AML-193 (cell line): ENCODE measurements around the gene HSPB8.

Experiments used
- DNase-seq, 2 experiments: peaks; one replicate each; lab custom pipeline; 2025; lab: John Stamatoyannopoulos, UW

HSPB8 gene, protein sequence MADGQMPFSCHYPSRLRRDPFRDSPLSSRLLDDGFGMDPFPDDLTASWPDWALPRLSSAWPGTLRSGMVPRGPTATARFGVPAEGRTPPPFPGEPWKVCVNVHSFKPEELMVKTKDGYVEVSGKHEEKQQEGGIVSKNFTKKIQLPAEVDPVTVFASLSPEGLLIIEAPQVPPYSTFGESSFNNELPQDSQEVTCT

DNA sequence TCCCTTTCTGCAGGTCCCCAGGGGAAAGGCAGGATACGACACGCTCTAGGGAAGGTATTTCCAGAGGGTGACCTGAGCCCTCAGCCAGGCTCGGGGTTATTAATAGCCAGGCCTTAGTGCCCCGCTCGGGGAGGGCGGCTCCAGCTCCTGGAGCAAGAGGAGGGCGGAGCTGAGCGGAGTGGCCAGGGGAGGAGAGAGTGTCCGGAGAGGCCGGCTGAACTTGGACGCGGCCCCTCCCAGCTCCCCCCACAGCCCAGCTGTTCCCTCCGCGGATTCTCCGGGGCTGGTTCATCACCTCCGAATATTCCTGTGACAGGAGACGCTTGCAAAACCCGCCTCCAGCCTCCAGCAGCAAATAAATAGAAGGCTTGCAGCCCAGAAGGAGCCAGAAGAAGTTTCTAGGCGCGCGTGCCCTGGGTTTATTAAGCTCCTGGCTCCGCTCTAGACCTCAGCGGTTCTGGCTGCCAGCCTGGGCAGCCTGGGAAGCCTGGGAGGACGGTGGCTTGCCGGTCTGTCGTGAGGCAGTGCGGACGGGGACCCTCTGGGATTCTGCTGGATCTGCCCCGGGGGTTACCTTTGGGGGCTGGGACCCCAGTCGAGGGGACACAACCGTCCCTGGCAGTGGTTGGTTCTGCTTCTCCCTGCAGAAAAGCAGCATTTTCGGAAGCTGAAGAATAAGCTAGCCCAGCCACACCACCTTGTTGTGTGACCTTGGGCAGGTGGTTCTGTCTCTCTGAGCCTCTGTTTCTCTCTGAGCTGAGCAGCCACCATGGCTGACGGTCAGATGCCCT is at the start of gene HSPB8:
HSPB8 (plus strand) TSS at position 388 of the 791 bp plus-strand sequence; CDS start at position 770, 382 bp downstream.
- no peak for DNase-seq

DNA sequence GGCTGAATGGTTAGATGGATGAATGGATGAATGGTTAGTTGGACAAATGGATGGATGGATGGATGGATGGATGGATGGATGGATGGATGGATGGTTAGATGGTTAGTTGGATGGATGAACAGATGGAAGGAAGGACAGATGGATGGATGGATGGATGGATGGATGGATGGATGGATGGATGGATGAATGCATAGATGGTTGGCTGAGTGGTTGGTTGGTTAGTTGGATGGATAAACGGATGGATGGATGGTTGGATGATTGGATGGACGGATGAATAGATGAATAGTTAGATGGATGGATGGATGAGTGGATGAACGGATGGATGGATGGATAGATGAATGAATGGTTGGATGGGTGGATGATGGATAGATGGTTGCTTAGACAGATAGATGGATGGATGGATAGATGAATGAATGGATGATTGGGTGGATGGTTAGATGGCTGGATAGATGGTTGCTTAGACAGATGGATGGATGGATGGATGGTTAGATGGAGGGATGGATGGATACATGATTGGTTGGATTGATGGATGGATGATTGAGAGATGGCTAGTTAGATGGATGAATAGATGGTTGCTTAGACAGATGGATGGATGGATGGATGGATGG is 48.8 kb upstream of the HSPB8 start:
- no peak for DNase-seq

DNA sequence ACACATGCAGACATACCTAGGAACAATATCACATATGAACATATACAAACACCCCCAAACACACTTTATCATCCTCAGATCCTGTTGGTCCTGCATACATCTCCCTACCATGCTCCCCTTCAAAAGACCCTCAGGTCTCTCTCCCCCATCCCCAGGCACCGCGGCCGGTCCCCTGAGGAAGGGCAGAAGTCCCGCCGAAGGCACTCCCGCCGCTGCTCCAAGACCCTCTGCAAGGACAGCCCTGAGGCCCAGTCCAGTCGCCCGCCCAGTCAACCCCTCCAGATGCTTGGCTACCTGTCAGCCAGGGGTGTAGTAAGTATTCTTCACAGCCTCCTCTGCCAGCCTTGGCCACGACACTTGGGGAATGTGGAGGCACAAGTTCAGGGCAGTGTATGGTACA is 48.2 kb upstream of the HSPB8 start:
- no peak for DNase-seq

DNA sequence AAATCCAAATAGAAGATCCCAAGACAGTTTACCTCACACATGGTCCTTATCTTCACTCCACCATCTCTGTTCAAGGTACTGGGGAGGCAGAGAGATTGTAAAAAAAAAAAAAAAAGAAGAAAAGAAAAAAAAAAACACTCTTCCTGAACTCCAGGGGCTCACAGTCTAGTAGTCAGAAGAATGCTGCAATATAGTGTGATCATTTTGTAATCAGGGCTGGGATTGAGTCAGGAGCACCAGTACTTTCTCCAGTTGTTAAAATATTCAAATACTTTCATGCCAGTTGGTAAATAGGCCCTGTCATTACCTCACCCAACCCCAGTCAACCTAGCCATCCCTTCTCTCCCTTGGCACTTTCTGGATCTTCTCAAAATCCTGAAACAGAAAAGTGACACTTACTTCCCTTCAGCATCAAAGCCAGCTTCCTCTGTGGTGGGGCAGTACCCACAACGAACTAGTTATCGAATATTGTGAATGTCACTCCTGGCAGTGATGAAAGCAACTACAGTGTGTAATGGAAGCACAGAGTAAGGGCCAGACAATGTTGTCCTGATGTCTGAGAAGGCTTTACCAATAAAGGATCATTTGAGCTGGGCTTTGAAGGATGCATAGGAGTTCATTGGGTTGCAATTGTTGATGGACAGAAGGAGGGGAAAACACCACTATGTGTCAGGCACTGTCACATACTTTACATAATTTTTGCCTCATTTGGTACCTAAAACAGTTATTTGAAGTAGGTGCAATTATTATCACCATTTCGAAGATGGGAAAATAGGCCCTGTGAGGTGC is 44.3 kb upstream of the HSPB8 start:
- DNase-seq, result no peak

DNA sequence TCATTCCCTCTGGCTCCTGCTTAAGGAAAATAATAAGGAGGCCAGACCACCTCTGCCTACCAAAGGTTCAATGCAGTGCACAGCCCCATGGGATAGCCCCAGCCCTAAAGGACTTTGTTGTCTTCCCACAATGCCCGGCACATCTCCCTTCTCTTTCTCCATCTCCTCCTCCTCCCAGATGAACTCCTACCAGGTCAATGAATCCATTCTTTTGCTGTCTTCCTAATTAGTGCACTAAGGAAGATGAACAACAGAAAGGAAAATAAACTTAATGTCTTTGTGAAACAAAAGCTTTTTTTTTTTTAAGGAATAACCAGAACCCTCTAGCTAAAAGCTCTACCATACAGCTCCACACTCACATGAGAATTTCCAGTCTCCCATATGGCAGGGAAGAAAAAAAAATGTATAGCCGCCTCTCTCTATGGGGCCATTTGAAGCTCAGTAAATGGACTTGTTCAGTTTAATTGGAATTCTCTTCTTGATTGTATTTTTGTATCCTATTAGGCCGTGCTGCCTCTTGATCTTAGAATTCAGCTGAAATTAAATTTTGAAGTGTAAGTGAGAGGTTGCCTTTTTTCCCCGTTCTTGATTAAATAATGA is 41.8 kb upstream of the HSPB8 start:
- no peak for DNase-seq

DNA sequence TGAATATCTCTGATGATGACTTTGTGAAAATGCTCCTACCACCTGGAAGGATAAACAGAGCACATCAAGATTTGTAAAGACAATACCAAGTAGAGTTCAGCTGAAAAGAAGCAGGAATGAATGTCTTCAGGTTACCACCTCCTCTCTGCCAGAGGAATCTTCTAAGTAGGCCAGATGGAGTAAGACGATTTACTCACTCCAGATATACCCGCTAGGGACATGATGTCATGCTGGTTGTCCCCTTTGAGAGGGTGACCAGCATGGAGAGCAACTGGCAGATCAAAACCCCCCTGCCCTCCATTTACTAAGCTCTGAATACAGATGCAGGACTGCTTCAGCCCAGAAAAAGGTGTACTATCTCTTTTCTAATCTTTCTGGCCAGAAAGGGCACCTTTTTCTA is 39.3 kb upstream of the HSPB8 start:
- no peak for DNase-seq

DNA sequence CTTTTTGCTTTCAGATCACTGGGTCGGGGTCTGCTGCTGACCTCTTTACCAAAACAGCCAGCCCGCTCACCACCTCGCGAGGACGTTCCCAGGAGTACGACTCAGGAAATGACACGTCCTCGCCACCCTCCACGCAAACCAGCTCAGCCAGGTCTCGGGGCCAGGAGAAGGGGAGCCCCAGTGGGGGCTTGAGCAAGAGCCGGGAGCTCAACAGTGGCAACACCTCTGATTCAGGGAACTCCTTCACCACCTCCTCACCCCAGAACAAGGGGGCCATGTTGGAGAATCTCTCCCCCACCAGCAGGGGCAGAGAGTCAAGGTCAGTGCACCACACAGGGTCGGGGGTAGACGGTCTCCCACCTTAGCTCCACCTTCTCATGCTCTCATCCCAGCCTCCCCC is 33.4 kb upstream of the HSPB8 start:
- no peak for DNase-seq

DNA sequence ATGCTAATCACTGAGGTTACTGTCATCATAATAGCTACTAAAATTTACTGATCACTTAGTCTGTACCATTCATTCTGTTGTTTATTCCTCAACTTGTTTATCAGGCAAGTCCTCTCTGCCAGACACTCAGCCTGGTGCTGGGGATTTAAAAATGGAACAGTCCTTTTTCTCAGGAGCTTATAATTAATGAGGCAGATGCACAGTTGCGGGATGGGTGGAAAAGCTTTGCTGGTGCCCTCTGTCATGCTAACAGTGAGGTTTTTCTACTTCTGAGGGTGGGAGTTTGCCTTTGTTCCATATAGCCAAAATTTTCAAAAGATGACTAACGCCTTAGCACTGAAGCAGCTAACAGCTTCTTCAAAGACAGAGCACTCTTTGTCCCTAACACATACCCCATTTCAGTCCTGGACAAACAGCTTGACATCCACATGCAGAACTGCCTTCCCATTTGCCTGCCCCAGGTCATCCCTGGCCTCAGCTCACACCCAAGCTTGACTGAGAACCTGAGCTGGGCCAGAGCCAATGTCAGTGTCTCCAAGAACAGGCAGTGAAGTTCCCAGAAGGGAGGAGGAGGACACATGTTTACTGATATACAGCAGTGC is 30.8 kb upstream of the HSPB8 start:
- no peak for DNase-seq

DNA sequence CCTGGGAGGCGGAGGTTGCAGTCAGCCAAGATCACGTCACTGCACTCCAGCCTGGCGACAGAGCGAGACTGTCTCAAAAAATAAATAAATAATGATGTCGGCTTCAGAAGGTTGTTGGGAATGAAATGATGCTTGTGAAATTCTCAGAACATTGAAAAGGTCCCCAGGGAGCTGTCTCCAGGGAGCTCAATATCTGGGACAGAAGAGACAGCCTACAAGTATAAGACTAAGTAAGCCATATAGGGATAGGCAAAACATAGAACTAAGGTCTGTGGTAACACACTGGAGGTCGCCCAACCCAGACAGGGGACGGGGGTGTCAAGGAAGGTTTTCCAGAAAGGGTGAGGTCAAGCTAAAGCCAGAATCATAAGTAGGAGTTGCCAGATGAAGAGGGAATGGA is 29.5 kb upstream of the HSPB8 start:
- no peak for DNase-seq

DNA sequence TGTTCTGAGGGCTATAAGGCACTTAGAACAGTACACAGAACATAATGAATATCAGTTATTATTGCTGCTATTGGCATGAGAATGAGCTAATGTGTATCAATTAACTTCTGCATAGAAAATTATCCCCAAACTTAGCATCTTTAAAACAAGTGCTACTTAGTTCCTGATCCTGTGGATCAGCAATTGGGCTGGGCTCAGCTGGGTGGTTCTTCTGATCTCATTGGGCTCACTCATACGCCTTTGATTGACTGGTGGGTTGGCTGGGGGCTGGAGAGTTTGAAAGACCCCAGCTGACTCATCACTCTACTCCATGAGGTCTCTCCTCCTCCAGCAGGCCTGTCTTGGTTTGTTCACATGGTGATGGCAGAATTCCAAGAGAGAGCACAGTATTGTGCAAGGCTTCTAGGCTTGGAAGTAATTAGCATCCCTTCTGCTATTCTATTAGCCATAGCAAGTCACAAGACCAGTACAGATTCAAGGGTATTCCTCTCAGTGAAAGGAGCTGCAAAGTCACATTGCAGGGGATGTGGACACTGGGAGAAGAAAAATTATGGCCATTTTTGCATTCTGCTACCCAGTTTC is 27.2 kb upstream of the HSPB8 start:
- no peak for DNase-seq

DNA sequence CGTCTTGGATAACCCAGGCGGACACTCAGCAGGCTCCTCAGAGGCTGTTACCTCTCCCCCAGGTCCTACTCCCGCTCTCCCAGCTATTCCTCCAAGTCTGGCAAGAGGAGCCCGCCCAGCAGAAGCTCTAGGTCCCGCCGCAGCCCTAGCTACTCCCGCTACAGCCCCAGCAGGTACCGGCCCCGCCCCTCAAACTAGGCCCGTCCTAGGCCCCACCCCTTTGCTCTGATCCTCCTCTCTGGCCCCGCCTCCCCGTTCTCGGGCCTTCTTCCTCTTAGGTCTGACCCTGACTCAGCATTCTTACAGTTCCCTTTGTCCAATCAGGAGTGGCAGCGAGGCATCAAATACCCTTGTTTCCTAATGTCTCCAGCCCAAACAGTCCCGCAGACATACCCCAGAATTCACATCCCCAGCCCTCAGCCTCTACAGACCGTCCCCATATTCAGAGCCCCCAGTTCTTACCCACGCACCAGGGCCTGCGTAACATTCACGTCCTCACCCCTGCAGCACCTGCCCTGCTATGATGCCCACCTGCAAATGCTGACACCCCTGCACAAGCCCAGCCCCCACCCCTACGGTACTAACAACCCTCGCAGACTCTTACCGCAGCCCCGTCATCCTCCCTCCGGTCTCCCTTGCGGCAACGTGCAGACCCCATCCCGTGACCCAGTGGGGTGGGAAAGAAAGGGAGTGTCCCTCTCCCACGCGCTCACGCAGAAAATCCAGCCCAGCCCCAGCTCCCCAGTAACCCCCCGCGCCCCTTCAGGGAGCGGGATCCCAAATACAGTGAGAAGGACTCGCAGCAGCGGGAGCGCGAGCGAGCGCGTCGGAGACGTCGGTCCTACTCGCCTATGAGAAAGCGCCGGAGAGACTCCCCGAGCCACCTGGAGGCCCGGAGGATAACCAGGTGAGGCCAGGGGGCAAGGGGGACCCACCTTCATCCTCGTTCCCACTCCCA is 25.0 kb upstream of the HSPB8 start:
- DNase-seq, result no peak

DNA sequence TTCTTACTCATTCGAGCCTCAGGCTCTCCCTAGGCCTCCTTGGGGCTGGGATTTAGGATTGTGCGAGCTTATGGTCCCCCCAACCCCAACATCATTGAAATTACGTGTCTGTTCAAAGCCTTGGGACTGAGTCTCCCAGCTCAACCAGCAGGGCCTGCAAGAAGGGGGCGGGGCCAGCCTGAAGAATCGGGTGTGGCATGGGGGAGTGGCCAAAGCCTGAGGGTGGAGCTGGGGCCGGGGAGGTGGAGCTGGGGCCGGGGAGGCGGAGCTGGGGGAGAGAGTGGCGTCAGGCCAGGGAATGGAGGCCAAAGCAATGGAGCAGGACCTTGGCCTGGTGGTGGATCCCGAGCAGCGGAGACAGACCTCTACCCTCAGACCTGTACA is 24.3 kb upstream of the HSPB8 start:
- DNase-seq, result no peak

DNA sequence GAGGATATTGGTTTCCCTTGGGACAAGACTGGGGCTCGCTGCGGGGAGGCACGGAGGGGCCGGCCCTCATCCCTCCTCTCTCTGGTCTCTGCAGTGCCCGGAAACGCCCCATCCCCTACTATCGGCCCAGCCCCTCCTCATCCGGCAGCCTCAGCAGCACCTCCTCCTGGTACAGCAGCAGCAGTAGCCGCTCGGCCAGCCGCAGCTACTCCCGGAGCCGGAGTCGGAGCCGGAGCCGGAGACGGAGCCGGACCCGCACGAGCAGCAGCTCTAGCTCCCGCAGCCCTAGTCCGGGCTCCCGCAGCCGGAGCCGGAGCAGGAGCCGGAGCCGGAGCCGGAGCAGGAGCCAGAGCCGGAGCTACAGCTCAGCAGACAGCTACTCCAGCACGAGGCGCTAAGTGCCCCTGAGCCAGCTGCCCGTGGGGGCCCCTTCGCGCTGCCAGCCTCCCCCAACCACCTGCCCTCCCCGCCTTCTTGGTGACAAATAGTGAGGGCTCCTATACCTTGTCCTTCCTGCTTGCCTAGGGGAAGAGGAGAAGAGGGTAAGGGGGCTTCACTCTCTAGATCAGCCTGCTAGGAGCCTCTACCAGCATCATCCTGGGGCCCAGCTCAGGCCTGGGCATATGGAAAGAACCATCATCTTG is 22.2 kb upstream of the HSPB8 start:
- no peak for DNase-seq

DNA sequence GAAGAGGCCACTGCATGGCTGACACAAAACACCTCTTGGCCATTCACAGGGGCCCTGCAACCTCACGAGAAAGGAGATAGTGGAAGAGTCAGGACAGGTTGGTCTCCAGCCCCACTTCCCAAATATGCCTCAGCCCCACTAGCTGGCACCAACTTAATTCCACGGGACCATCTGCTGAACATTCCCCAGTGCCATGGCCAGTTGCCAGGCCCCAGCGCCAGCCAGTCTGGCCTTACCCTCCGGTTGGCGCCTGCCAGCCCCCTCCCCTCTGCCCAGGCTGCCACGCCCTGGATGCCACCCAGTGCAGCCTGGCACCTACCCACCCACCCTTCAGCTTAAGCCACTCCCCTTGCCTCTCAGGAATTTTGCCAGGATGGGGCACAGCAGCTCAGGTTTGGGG is 21.2 kb upstream of the HSPB8 start:
- DNase-seq, result no peak

DNA sequence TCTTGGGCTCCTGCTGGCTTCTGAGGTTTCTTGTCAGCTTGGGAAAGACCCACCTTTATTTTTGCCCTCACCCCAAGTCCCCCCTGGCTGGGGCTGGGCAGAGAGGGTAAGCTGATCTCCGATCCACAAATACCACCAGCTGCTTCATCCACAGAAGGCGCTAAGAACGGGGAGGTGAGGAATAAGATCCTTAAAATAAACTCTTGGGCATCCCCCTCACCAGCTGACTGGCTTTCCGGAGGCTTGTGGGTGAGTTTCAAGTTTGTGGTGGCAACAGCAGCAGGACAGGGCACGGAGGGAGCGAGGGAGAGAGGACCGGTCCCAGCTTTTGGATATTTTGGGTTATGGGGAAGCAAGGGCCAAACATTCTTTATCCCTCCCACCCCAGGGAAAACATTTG is 20.8 kb upstream of the HSPB8 start:
- DNase-seq, result no peak

DNA sequence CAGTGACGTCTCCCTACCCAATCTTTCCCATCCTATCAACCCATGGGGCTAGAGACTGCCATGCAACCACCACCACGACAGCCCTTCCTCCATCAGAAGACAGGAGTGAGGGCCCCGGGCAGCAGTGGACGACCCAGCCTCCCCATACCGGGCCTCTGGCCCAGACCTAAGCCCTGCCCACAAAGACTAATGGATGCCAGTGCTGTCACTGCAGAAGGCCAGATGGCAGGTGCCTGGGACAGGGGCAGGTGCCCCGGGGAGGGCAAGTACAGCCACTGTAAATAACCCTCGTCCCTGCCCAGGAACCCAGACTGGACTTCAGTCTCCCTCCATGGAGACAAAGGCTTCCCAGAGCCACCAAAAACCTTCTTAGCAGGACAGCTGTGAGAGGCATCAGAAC is 20.3 kb upstream of the HSPB8 start:
- no peak for DNase-seq

DNA sequence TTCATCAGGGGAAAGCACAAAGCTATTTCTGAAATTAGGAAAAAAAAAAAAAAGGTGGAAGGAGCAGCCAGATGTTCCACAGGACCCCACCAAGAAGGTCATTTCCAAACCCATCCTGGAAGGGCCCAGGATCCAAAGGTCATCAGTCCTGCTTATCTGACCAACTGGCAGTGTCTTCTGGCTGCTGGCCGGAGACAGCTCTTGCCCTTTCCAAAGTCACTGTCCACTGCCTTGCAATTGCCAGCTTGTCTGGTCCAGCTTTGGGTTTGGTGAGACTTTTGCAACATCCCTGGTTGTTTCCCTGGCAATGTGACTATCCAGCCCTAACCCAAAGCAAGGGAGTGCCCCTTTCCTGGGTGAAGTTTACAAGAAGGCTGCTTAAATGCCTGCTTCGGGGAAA is 18.9 kb upstream of the HSPB8 start:
- no peak for DNase-seq

DNA sequence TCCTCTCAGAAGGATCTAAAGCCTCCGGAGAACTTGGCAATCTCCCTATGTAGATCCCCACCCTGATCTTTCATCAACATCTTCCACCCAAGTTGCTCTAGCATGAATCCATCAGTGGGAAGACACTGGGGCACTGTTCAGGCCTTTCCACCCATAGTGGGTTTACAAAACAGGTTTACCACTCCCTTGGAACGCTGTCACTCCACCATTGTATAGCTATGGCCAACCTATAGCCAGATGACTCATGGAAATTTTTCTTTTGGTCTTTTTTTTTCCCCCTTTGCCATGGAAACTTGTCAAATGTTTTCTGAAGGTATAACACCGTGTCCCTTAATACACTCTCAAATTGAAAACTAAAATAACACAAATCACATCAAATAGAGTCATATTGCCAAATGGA is 10.8 kb upstream of the HSPB8 start:
- DNase-seq, result no peak

DNA sequence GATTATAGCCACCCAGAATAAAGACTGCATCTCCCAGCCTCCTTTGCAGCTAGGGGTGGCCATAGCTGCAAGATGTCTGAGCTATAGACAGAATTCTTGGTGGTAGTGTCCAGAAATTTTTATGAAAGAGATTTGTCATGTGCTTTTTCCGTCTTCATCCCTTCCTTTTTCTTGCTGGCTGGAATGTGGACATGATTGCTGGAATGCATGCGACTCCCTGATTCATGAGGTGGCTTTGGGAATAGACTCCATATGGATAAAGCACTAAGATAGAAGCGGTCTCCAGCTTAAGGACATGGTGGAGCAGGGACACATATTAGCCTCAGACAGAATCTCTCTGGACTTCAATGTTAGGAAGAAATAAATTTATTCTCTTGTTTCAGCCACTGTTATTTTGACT is 10.0 kb upstream of the HSPB8 start:
- DNase-seq, result no peak

DNA sequence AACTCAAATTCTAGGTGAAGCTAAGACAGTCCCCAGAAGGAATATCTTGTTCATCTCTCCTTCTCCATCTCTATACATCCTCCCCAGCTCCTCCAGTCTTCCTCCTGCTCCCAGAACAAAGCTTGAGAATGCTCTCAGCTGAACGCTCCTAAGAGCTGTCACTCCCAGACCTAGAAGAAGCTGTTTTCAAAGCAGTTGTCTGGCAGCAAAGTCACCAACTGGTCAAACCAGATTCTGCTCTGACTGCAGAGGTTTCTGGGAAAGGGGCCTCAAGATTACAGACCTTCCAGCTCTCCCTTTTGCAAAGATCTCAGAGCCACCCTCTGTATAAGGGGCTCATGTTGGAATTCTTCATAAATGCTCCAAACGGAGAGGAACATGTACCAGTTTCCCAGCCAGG is 9.6 kb upstream of the HSPB8 start:
- no peak for DNase-seq
